Endothelial cell (in vitro differentiated cells): ENCODE measurements around the gene P3H4. TPM values are rescaled to one million over a fixed set of nuclear protein-coding genes. Genes with fewer than 3 reads are reported as not detected.

Experiments used
- DNase-seq: peaks from one replicate; pipeline ENCODE4 v3.0.0; 2021; ENCODE audit warnings: low spot score
- H3K27ac Mint-ChIP-seq: one replicate; pipeline ENCODE4 v1.8.0; 2021; ENCODE audit warnings: mixed read lengths, inconsistent platforms; ENCODE audit not compliant: unreplicated experiment
- H3K27me3 Mint-ChIP-seq: one replicate; pipeline ENCODE4 v1.8.0; 2021; ENCODE audit warnings: mild to moderate bottlenecking, moderate library complexity, mixed read lengths, inconsistent platforms; ENCODE audit not compliant: unreplicated experiment
- H3K36me3 Mint-ChIP-seq: one replicate; pipeline ENCODE4 v1.8.0; 2021; ENCODE audit warnings: mild to moderate bottlenecking, low read depth, mixed read lengths, inconsistent platforms; ENCODE audit not compliant: unreplicated experiment
- H3K4me1 Mint-ChIP-seq: one replicate; pipeline ENCODE4 v1.8.0; 2021; ENCODE audit warnings: mild to moderate bottlenecking, mixed read lengths, inconsistent platforms; ENCODE audit not compliant: unreplicated experiment
- H3K4me3 Mint-ChIP-seq: one replicate; pipeline ENCODE4 v1.8.0; 2021; ENCODE audit warnings: mild to moderate bottlenecking, mixed read lengths, inconsistent platforms; ENCODE audit not compliant: unreplicated experiment
- H3K9me3 Mint-ChIP-seq: one replicate; pipeline ENCODE4 v1.8.0; 2021; ENCODE audit warnings: mixed read lengths, inconsistent platforms; ENCODE audit not compliant: unreplicated experiment
- total RNA-seq: library from RNA; stranded (reverse); fragmentation: NEBNext Ultra II Directional; extraction: Animal tissue kit (Norgen Biotek cat#: 25700); gene quantifications from one replicate; pipeline ENCODE4 v1.2.1, GENCODE V29; 2021; ENCODE audit not compliant: unreplicated experiment
- TF ChIP-seq, protein P1 (sequence below): fragments of 200-600 bp; sonication (generic); IDR thresholded peaks from one replicate; pipeline ENCODE4 v1.5.0; 2021; ENCODE audit warnings: antibody characterized with exemption; ENCODE audit not compliant: unreplicated experiment

Gene P3H4
- total RNA-seq, 1 donor from 2014 or later, result 22.6 TPM

DNA sequence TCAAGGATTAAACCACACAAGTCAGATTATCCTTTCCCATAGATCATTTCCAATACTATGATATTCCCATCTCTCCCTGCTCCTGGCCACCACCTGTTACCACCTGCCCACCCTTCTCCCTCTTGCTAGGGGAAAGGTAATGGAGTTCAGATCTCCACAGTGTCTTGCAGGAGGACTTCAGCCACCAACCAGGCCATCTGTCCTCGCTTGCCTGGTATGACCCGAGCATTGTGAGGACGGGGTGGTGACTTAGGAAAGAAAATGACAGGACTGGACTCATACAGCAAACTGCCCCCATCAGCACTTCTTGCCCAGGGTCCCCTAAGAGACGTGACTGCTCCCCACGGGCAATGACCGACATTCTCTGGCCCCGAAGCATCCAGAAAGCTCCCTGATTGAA is 11.8 kb upstream of the P3H4 start:
- Mint-ChIP-seq H3K4me1 (no peaks in the 10 kb centered on the region), H3K36me3 (no peaks in the 10 kb centered on the region), H3K27me3 (peaks cover 4% of the 10 kb centered on the region), H3K27ac (no peak overlapping the region), H3K9me3 (no peaks in the 10 kb centered on the region), H3K4me3 (no peak overlapping the region)
- TF ChIP-seq, protein P1, sequence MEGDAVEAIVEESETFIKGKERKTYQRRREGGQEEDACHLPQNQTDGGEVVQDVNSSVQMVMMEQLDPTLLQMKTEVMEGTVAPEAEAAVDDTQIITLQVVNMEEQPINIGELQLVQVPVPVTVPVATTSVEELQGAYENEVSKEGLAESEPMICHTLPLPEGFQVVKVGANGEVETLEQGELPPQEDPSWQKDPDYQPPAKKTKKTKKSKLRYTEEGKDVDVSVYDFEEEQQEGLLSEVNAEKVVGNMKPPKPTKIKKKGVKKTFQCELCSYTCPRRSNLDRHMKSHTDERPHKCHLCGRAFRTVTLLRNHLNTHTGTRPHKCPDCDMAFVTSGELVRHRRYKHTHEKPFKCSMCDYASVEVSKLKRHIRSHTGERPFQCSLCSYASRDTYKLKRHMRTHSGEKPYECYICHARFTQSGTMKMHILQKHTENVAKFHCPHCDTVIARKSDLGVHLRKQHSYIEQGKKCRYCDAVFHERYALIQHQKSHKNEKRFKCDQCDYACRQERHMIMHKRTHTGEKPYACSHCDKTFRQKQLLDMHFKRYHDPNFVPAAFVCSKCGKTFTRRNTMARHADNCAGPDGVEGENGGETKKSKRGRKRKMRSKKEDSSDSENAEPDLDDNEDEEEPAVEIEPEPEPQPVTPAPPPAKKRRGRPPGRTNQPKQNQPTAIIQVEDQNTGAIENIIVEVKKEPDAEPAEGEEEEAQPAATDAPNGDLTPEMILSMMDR, result no peak
- no peak for DNase-seq

DNA sequence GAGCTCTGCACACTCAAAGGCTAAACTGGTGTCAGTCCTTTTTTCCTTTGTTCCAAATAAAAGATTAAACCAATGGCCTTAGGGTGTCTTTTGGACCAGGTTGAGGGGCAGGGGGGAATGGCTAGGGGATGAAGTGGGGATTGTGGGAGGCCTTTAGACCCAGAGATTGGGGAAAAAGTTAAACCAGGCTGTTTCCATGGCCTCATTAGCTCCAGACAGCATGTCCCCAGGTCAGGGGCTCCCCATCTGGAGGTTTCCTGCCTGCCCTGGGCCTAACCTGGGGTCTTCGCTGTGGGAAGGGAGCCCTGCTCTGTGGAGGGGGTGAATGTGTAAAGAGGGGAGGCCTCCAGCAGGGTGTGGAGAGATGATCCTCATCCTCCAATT is 11.4 kb upstream of the P3H4 start:
- TF ChIP-seq, protein P1, result no peak
- Mint-ChIP-seq H3K36me3 (peaks cover 3% of the 10 kb centered on the region), H3K9me3 (no peaks in the 10 kb centered on the region), H3K4me3 (no peak overlapping the region), H3K27ac (no peak overlapping the region), H3K4me1 (no peaks in the 10 kb centered on the region), H3K27me3 (peaks cover 4% of the 10 kb centered on the region)
- no peak for DNase-seq

DNA sequence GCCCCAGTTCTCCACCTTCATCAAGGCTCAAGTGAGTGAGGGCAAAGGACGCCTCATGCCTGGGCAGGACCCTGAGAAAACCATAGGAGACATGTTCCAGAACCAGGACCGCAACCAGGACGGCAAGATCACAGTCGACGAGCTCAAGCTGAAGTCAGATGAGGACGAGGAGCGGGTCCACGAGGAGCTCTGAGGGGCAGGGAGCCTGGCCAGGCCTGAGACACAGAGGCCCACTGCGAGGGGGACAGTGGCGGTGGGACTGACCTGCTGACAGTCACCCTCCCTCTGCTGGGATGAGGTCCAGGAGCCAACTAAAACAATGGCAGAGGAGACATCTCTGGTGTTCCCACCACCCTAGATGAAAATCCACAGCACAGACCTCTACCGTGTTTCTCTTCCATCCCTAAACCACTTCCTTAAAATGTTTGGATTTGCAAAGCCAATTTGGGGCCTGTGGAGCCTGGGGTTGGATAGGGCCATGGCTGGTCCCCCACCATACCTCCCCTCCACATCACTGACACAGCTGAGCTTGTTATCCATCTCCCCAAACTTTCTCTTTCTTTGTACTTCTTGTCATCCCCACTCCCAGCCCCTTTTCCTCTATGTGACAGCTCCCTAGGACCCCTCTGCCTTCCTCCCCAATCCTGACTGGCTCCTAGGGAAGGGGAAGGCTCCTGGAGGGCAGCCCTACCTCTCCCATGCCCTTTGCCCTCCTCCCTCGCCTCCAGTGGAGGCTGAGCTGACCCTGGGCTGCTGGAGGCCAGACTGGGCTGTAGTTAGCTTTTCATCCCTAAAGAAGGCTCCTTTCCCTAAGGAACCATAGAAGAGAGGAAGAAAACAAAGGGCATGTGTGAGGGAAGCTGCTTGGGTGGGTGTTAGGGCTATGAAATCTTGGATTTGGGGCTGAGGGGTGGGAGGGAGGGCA is 10.7 kb upstream of the P3H4 start:
- Mint-ChIP-seq H3K27ac (no peak overlapping the region), H3K27me3 (peaks cover 4% of the 10 kb centered on the region), H3K9me3 (no peaks in the 10 kb centered on the region), H3K4me1 (no peaks in the 10 kb centered on the region), H3K4me3 (no peak overlapping the region), H3K36me3 (peaks cover 3% of the 10 kb centered on the region)
- TF ChIP-seq, protein P1, result no peak
- DNase-seq, result no peak

DNA sequence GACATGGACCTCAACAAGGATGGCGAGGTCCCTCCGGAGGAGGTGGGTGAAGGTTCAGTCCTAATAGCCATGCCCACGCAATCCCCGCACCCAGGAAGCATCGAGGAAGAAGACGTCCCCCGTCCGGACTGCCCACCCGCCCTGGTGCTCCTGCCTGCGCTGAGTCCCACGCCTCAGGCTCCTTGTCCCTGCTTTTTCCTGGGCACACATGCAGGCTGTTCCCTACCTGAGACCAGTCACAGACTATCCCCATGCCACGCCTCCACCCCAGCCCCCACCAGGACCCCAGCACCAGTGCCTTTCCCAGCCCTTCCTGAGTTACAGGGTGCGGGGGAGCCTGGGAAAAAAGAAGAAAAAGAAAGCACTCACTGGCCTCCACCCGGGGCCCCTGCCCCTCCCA is 10.0 kb upstream of the P3H4 start:
- no peak for DNase-seq
- peaks cover 3% of the 10 kb centered on the region for H3K36me3 Mint-ChIP-seq
- H3K4me1 Mint-ChIP-seq, result no peaks in the 10 kb centered on the region

More for the DNA sequence above, 10.0 kb upstream of the P3H4 start:
- Mint-ChIP-seq H3K4me3 (no peak overlapping the region), H3K27me3 (peaks cover 4% of the 10 kb centered on the region), H3K9me3 (no peaks in the 10 kb centered on the region), H3K27ac (no peak overlapping the region)
- TF ChIP-seq, protein P1, result no peak
